ENCODE measurements around the gene U2AF2.

Gene U2AF2

GRCh38 chr19:55654868-55655647 is at the start of gene U2AF2:
TSS of gene U2AF2 (plus strand) at chr19:55655035. CDS start at chr19:55655105, 70 bp downstream.
- peak; percentile 94 for DNase-seq

- DNase-seq = peak; percentile 96
Measured at GRCh38 chr19:55605207-55605636, 49.6 kb upstream of the U2AF2 start.

- peak; percentile 77 for DNase-seq
Measured at GRCh38 chr19:55605637-55606470, 49.0 kb upstream of the U2AF2 start, which contains the start of gene ZNF865. TSS of gene ZNF865 (plus strand) at chr19:55605647. CDS start at chr19:55613619, 7,972 bp downstream.

GRCh38 chr19:55606471-55606787 is 48.4 kb upstream of the U2AF2 start:
- no peak for DNase-seq

GRCh38 chr19:55606817-55607216 is 48.0 kb upstream of the U2AF2 start:
- DNase-seq = no peak

GRCh38 chr19:55609326-55609725 is 45.5 kb upstream of the U2AF2 start:
- DNase-seq = no peak

- DNase-seq = no peak
Measured at GRCh38 chr19:55611300-55611982, 43.4 kb upstream of the U2AF2 start.

- DNase-seq = peak; percentile 19
Measured at GRCh38 chr19:55611983-55612645, 42.7 kb upstream of the U2AF2 start.

- no peak for DNase-seq
Measured at GRCh38 chr19:55613396-55613795, 41.4 kb upstream of the U2AF2 start.

- DNase-seq = no peak
Measured at GRCh38 chr19:55613930-55614710, 40.7 kb upstream of the U2AF2 start.

- DNase-seq = no peak
Measured at GRCh38 chr19:55614711-55615542, 39.9 kb upstream of the U2AF2 start.

GRCh38 chr19:55615543-55616394 is 39.1 kb upstream of the U2AF2 start:
- no peak for DNase-seq

GRCh38 chr19:55616395-55616875 is 38.4 kb upstream of the U2AF2 start:
- no peak for DNase-seq

- DNase-seq = no peak
Measured at GRCh38 chr19:55617426-55617825, 37.4 kb upstream of the U2AF2 start.

GRCh38 chr19:55618426-55618825 is 36.4 kb upstream of the U2AF2 start:
- no peak for DNase-seq

GRCh38 chr19:55619286-55619685 is 35.5 kb upstream of the U2AF2 start:
- DNase-seq = peak; percentile 69

- peak; percentile 71 for DNase-seq
Measured at GRCh38 chr19:55620410-55621204, 34.2 kb upstream of the U2AF2 start.

- no peak for DNase-seq
Measured at GRCh38 chr19:55621205-55621672, 33.6 kb upstream of the U2AF2 start.

GRCh38 chr19:55621673-55622231 is 33.1 kb upstream of the U2AF2 start:
- no peak for DNase-seq

Measured in inflammatory macrophage treated with lipopolysaccharide for 4 hours (primary cell).